HEK293 (cell line): ENCODE data around the gene SNX21.

Experiments used
- EGR2 ChIP-seq: fragments of 450-650 bp; formaldehyde crosslinking; IDR thresholded peaks from 2 replicates; pipeline ENCODE4 v1.5.1; 2016; ENCODE audit warnings: low read depth, missing biosample characterization, missing genetic modification characterization
- IKZF3 ChIP-seq: fragments of 450-650 bp; IDR thresholded peaks from 2 replicates; pipeline ENCODE4 v1.5.0; 2018; ENCODE audit warnings: missing biosample characterization, mild to moderate bottlenecking, missing genetic modification characterization, moderate library complexity
- MZF1 ChIP-seq: fragments of 450-650 bp; formaldehyde crosslinking; IDR thresholded peaks from 2 replicates; pipeline ENCODE4 v1.5.1; 2017; ENCODE audit warnings: missing biosample characterization, missing genetic modification characterization, borderline replicate concordance
- ZBTB17 ChIP-seq: fragments of 450-650 bp; formaldehyde crosslinking; IDR thresholded peaks from 2 replicates; pipeline ENCODE4 v1.5.1; 2016; ENCODE audit warnings: missing biosample characterization, missing genetic modification characterization
- ZBTB48 ChIP-seq: fragments of 450-650 bp; formaldehyde crosslinking; IDR thresholded peaks from 2 replicates; pipeline ENCODE4 v1.5.1; 2016; ENCODE audit warnings: missing biosample characterization, missing genetic modification characterization
- ZNF121 ChIP-seq: fragments of 450-650 bp; formaldehyde crosslinking; IDR thresholded peaks from 2 replicates; pipeline ENCODE4 v1.5.1; 2016; ENCODE audit warnings: missing biosample characterization, missing genetic modification characterization
- ZNF140 ChIP-seq: fragments of 450-650 bp; formaldehyde crosslinking; IDR thresholded peaks from 2 replicates; pipeline ENCODE4 v1.5.1; 2016; ENCODE audit warnings: missing biosample characterization, missing genetic modification characterization
- ZNF239 ChIP-seq: fragments of 450-650 bp; formaldehyde crosslinking; IDR thresholded peaks from 2 replicates; pipeline ENCODE4 v1.5.1; 2016; ENCODE audit warnings: missing biosample characterization, missing genetic modification characterization
- ZNF274 ChIP-seq, 2 experiments: fragments of 200-500 bp in 1 of 2; fragments of 450-650 bp in 1 of 2; sonication (Bioruptor generic) in 1 of 2; formaldehyde crosslinking in 1 of 2; IDR thresholded peaks; 2 replicates each; pipeline versions ENCODE4 v1.5.1 to v1.6.1; 2014 to 2016; ENCODE audit warnings: borderline replicate concordance in 1 of 2, inconsistent platforms in 1 of 2, low read length in 1 of 2, missing biosample characterization in 1 of 2, missing genetic modification characterization in 1 of 2
- ZNF311 ChIP-seq: fragments of 450-650 bp; formaldehyde crosslinking; IDR thresholded peaks from 2 replicates; pipeline ENCODE4 v1.5.1; 2017; ENCODE audit warnings: missing biosample characterization, missing genetic modification characterization, borderline replicate concordance
- ZNF350 ChIP-seq: fragments of 450-650 bp; formaldehyde crosslinking; IDR thresholded peaks from 2 replicates; pipeline ENCODE4 v1.5.0; 2017; ENCODE audit warnings: missing biosample characterization, mild to moderate bottlenecking, missing genetic modification characterization
- ZNF549 ChIP-seq: fragments of 450-650 bp; IDR thresholded peaks from 2 replicates; pipeline ENCODE4 v1.5.1; 2018; ENCODE audit warnings: missing biosample characterization, missing genetic modification characterization, mild to moderate bottlenecking, inconsistent platforms, moderate library complexity
- ZNF555 ChIP-seq: fragments of 450-650 bp; formaldehyde crosslinking; conservative IDR thresholded peaks from 2 replicates; pipeline ENCODE4 v1.5.1; 2017; ENCODE audit warnings: missing biosample characterization, mild to moderate bottlenecking, missing genetic modification characterization, inconsistent platforms
- ZNF558 ChIP-seq: fragments of 450-650 bp; formaldehyde crosslinking; IDR thresholded peaks from 2 replicates; pipeline ENCODE4 v1.5.1; 2016; ENCODE audit warnings: missing biosample characterization, missing genetic modification characterization
- ZNF610 ChIP-seq: fragments of 450-650 bp; formaldehyde crosslinking; IDR thresholded peaks from 2 replicates; pipeline ENCODE4 v1.5.1; 2016; ENCODE audit warnings: missing biosample characterization, missing genetic modification characterization, borderline replicate concordance
- ZNF768 ChIP-seq: fragments of 450-650 bp; formaldehyde crosslinking; IDR thresholded peaks from 2 replicates; pipeline ENCODE4 v1.5.1; 2018; ENCODE audit warnings: missing biosample characterization, mild to moderate bottlenecking, missing genetic modification characterization
- TF ChIP-seq, protein P1 (sequence below): fragments of 450-650 bp; formaldehyde crosslinking; IDR thresholded peaks from 2 replicates; pipeline ENCODE4 v1.5.1; 2016; ENCODE audit warnings: missing biosample characterization, missing genetic modification characterization
- TF ChIP-seq, protein P2 (sequence below): fragments of 450-650 bp; formaldehyde crosslinking; IDR thresholded peaks from 2 replicates; pipeline ENCODE4 v1.5.1; 2016; ENCODE audit warnings: missing biosample characterization, missing genetic modification characterization, borderline replicate concordance
- TF ChIP-seq, protein P3 (sequence below): fragments of 450-650 bp; formaldehyde crosslinking; IDR thresholded peaks from 2 replicates; pipeline ENCODE4 v1.5.0; 2017; ENCODE audit warnings: missing biosample characterization, missing genetic modification characterization, borderline replicate concordance
- TF ChIP-seq, protein P4 (sequence below): fragments of 450-650 bp; formaldehyde crosslinking; IDR thresholded peaks from 2 replicates; pipeline ENCODE4 v1.5.1; 2016; ENCODE audit warnings: missing biosample characterization, missing genetic modification characterization
- TF ChIP-seq, protein P5 (sequence below): fragments of 450-650 bp; formaldehyde crosslinking; IDR thresholded peaks from 2 replicates; pipeline ENCODE4 v1.5.1; 2016; ENCODE audit warnings: missing biosample characterization, missing genetic modification characterization
- TF ChIP-seq, protein P6 (sequence below): fragments of 450-650 bp; formaldehyde crosslinking; IDR thresholded peaks from 2 replicates; pipeline ENCODE4 v1.5.1; 2016; ENCODE audit warnings: missing biosample characterization, missing genetic modification characterization, low read depth
- TF ChIP-seq, protein P7 (sequence below): fragments of 450-650 bp; formaldehyde crosslinking; IDR thresholded peaks from 2 replicates; pipeline ENCODE4 v1.5.1; 2016; ENCODE audit warnings: missing biosample characterization, missing genetic modification characterization

SNX21 gene

DNA sequence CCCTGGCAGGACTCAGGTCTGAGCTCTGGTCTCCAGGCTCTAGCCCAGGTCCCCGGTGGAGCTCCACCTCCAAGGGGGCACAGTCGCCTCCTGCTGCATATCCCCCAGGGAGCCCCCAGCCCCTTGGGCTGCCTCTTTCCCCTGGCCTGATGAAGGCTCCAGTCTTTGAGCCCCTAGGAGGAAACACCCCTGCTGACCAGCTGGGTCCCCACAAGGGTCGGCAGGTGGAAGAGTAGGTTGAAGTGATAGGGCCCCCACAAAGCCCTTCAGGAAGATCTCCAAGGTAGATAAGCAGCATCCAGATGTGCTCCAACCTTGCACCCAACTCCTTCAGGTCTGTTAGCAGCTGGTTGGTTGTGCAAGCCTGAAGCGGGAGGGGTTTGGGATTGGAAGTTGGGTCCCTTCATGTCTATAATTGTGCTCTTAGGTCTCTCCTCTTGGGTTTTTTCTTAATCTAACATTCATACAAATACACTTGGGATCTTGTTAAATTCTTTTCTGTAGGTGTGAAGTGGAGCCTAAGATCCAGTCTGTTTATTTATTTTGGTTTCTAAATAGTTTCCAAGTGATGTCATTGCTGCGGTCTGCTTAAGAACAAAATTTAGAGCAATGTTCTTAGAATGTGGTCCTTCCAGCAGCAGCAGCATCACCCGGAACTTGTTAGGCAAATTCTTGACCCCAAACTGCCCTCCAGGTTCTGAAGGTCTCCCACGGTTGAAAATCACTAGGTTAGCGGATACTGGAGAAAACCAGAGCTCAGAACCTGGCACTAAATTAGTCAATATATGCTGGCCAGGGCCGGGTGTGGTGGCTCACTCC, 16.0 kb upstream of the SNX21 start (continued):
- TF ChIP-seq, protein P1, sequence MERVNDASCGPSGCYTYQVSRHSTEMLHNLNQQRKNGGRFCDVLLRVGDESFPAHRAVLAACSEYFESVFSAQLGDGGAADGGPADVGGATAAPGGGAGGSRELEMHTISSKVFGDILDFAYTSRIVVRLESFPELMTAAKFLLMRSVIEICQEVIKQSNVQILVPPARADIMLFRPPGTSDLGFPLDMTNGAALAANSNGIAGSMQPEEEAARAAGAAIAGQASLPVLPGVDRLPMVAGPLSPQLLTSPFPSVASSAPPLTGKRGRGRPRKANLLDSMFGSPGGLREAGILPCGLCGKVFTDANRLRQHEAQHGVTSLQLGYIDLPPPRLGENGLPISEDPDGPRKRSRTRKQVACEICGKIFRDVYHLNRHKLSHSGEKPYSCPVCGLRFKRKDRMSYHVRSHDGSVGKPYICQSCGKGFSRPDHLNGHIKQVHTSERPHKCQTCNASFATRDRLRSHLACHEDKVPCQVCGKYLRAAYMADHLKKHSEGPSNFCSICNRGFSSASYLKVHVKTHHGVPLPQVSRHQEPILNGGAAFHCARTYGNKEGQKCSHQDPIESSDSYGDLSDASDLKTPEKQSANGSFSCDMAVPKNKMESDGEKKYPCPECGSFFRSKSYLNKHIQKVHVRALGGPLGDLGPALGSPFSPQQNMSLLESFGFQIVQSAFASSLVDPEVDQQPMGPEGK (tag by site-specific recombination): no peak
- TF ChIP-seq ZNF239 (tag by site-specific recombination) (no peak), ZNF274 (IDR thresholded peaks at IDR 0.05; ENCODE audit: low read length) (no peak), ZNF274 (tag by site-specific recombination; IDR thresholded peaks at IDR 0.05; ENCODE audit: borderline replicate concordance) (no peak), ZNF121 (tag by site-specific recombination) (no peak), ZBTB17 (tag by site-specific recombination) (peak; percentile 71), ZBTB48 (tag by site-specific recombination) (no peak), IKZF3 (tag by site-specific recombination) (0 out of 2 replicates have a peak, but pooled peaks have one; percentile 5), ZNF555 (tag by site-specific recombination) (no peak), ZNF558 (tag by site-specific recombination) (no peak), ZNF350 (tag by site-specific recombination) (no peak), ZNF311 (no peak), ZNF549 (tag by site-specific recombination) (no peak), ZNF768 (tag by site-specific recombination) (no peak), ZNF140 (no peak), MZF1 (tag by site-specific recombination) (no peak), ZNF610 (tag by site-specific recombination) (no peak), EGR2 (tag by site-specific recombination) (no peak)
- TF ChIP-seq, protein P2, sequence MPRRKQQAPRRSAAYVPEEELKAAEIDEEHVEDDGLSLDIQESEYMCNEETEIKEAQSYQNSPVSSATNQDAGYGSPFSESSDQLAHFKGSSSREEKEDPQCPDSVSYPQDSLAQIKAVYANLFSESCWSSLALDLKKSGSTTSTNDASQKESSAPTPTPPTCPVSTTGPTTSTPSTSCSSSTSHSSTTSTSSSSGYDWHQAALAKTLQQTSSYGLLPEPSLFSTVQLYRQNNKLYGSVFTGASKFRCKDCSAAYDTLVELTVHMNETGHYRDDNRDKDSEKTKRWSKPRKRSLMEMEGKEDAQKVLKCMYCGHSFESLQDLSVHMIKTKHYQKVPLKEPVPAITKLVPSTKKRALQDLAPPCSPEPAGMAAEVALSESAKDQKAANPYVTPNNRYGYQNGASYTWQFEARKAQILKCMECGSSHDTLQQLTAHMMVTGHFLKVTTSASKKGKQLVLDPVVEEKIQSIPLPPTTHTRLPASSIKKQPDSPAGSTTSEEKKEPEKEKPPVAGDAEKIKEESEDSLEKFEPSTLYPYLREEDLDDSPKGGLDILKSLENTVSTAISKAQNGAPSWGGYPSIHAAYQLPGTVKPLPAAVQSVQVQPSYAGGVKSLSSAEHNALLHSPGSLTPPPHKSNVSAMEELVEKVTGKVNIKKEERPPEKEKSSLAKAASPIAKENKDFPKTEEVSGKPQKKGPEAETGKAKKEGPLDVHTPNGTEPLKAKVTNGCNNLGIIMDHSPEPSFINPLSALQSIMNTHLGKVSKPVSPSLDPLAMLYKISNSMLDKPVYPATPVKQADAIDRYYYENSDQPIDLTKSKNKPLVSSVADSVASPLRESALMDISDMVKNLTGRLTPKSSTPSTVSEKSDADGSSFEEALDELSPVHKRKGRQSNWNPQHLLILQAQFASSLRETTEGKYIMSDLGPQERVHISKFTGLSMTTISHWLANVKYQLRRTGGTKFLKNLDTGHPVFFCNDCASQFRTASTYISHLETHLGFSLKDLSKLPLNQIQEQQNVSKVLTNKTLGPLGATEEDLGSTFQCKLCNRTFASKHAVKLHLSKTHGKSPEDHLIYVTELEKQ (tag by site-specific recombination): peak; percentile 40; the same call in 1 of the 2 replicates
- TF ChIP-seq, protein P3, sequence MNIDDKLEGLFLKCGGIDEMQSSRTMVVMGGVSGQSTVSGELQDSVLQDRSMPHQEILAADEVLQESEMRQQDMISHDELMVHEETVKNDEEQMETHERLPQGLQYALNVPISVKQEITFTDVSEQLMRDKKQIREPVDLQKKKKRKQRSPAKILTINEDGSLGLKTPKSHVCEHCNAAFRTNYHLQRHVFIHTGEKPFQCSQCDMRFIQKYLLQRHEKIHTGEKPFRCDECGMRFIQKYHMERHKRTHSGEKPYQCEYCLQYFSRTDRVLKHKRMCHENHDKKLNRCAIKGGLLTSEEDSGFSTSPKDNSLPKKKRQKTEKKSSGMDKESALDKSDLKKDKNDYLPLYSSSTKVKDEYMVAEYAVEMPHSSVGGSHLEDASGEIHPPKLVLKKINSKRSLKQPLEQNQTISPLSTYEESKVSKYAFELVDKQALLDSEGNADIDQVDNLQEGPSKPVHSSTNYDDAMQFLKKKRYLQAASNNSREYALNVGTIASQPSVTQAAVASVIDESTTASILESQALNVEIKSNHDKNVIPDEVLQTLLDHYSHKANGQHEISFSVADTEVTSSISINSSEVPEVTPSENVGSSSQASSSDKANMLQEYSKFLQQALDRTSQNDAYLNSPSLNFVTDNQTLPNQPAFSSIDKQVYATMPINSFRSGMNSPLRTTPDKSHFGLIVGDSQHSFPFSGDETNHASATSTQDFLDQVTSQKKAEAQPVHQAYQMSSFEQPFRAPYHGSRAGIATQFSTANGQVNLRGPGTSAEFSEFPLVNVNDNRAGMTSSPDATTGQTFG (tag by site-specific recombination): no peak
- TF ChIP-seq, protein P4, sequence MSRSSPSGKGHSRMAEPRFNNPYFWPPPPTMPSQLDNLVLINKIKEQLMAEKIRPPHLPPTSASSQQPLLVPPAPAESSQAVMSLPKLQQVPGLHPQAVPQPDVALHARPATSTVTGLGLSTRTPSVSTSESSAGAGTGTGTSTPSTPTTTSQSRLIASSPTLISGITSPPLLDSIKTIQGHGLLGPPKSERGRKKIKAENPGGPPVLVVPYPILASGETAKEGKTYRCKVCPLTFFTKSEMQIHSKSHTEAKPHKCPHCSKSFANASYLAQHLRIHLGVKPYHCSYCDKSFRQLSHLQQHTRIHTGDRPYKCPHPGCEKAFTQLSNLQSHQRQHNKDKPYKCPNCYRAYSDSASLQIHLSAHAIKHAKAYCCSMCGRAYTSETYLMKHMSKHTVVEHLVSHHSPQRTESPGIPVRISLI (tag by site-specific recombination): 0 out of 2 replicates have a peak, but pooled peaks have one; percentile 20
- TF ChIP-seq, protein P5, sequence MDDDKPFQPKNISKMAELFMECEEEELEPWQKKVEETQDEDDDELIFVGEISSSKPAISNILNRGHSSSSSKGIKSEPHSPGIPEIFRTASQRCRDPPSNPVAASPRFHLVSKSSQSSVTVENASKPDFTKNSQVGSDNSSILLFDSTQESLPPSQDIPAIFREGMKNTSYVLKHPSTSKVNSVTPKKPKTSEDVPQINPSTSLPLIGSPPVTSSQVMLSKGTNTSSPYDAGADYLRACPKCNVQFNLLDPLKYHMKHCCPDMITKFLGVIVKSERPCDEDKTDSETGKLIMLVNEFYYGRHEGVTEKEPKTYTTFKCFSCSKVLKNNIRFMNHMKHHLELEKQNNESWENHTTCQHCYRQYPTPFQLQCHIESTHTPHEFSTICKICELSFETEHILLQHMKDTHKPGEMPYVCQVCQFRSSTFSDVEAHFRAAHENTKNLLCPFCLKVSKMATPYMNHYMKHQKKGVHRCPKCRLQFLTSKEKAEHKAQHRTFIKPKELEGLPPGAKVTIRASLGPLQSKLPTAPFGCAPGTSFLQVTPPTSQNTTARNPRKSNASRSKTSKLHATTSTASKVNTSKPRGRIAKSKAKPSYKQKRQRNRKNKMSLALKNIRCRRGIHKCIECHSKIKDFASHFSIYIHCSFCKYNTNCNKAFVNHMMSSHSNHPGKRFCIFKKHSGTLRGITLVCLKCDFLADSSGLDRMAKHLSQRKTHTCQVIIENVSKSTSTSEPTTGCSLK (tag by site-specific recombination): no peak
- TF ChIP-seq, protein P6, sequence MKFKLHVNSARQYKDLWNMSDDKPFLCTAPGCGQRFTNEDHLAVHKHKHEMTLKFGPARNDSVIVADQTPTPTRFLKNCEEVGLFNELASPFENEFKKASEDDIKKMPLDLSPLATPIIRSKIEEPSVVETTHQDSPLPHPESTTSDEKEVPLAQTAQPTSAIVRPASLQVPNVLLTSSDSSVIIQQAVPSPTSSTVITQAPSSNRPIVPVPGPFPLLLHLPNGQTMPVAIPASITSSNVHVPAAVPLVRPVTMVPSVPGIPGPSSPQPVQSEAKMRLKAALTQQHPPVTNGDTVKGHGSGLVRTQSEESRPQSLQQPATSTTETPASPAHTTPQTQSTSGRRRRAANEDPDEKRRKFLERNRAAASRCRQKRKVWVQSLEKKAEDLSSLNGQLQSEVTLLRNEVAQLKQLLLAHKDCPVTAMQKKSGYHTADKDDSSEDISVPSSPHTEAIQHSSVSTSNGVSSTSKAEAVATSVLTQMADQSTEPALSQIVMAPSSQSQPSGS: peak; percentile 59; the same call in 1 of the 2 replicates
- TF ChIP-seq, protein P7, sequence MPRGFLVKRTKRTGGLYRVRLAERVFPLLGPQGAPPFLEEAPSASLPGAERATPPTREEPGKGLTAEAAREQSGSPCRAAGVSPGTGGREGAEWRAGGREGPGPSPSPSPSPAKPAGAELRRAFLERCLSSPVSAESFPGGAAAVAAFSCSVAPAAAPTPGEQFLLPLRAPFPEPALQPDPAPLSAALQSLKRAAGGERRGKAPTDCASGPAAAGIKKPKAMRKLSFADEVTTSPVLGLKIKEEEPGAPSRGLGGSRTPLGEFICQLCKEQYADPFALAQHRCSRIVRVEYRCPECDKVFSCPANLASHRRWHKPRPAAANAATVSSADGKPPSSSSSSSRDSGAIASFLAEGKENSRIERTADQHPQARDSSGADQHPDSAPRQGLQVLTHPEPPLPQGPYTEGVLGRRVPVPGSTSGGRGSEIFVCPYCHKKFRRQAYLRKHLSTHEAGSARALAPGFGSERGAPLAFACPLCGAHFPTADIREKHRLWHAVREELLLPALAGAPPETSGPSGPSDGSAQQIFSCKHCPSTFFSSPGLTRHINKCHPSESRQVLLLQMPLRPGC (tag by site-specific recombination): no peak
